DMS153 treated with DMSO at 0.1 percent for 48 hours (cell line): ENCODE results near the gene BMERB1.

ENCODE experiments used
- DNase-seq: peaks from one replicate; lab custom pipeline; 2025; ENCODE audit not compliant: unreplicated experiment; lab: John Stamatoyannopoulos, UW

BMERB1 gene

DNA sequence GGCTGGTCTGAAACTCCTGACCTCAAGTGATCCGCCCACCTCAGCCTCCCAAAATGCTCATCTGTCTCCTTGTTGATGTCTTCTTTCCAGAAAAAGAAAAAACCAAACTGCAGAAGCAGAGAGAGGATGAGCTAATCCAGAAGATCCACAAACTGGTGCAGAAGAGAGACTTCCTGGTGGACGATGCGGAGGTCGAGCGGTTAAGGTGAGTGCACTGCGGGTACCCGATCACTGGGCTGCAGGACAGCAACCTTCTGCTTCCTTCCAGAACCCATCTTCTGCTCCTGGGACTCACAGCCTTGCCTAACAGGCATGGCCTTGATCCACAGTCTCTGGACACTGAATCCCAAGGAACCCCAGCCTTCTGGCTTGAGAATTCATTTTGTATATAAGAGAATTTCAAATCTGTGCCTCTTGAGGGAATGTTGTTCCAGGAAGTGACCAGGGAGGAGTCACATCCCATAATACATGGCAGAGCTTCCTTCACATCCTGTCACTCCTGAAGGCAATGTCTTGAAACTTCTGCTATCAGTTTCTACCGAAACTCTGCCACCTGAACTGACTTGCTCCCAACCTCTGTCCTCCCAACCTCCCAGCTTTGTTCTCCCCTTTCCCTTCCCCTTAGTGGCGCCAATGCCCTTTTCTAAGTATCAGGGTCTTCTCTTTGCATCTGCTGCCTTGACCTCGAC lies 146.9 kb downstream of the BMERB1 start:
- DNase-seq, result no peak

GRCh38 chr16:15583526-15583925 lies 149.1 kb downstream of the BMERB1 start:
- DNase-seq, result no peak

DNA sequence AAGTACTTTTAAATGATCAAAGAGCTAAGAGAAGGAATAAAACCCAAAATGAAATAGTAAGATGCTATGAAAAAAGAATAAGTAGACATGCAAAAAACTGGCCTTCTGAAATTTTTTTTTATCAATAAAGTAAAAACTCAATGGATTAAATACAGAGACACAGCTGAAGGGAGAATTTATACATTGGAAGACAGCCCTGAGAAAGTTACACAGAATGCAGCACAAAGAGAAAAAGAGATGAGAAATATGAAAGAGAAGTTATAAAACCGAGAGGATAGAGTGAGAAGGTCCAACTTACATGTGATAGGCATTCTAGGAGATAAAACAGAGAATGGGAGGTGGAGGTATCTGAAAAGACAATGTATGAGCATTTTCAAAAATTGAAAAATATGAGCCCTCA lies 151.6 kb downstream of the BMERB1 start:
- no peak for DNase-seq

DNA sequence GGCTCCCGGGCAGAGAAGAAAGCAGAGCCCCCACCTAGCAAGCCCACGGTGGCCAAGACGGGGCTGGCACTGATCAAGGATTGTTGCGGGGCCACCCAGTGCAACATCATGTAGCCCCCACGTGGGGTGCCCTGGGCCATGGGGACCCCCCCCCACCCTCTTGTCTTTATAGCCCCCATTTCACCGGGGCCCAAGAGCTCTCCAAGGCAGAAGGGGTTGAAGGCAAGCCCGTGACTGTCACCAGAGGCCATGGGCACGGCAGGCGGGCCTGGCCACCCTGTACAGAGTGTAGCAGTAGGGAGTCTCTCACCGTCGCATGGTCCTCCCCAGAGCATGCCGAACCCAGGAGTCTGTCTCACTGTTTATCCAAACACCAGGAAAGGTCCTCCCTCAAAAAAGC lies 152.3 kb downstream of the BMERB1 start:
- no peak for DNase-seq

- DNase-seq, result peak; percentile 33
These were observed 152.9 kb downstream of the BMERB1 start for GRCh38 chr16:15587152-15587825.

GRCh38 chr16:15592324-15592723 lies 157.9 kb downstream of the BMERB1 start:
- DNase-seq, result no peak

DNA sequence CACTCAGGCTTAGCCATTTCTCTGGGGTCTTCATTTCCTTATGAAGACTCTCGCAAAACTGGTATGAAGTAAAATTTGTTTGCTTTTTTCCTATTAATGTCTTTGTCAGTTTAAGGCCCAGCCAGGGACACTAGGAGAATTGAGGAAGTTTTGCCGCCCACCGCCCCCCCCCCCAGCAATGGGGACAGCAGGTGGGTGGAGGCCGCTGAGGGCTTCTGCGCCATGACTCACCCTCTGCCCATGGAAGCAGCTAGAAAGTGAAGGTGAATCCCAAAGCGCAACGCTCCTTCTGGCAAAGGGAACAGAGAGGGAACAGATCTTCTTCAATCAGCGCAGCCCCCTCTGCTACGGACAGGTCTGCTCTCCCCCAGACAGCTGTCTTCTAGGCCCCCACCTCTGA lies 158.8 kb downstream of the BMERB1 start:
- no peak for DNase-seq

DNA sequence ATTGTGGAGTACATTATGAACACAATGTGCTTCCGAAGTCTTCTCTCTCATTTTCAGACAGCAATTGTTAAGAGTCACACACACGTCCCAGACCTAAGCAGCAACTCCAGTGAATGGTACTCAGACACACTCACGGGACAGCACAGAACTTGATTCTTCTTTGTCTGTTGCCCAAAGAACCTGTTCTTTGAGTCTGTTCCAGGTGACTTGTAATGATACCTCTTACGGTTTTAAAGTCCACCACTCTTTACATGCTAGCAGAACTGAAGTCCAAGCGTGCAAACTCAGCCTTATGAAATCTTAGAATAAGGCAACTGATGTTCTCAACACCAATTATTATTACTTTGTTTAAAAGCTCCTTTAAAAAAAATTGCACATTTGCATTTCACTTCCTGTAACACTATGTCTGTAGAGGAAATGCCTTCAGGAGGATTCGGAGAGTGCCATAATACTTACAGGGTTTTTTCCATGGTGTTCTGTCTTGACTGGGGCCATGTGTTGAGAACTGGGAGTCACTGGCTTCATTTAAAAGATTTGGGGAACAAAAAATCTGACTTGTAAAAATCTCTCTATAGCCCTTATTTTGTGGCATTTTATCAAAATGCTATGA lies 160.4 kb downstream of the BMERB1 start:
- DNase-seq, result no peak

DNA sequence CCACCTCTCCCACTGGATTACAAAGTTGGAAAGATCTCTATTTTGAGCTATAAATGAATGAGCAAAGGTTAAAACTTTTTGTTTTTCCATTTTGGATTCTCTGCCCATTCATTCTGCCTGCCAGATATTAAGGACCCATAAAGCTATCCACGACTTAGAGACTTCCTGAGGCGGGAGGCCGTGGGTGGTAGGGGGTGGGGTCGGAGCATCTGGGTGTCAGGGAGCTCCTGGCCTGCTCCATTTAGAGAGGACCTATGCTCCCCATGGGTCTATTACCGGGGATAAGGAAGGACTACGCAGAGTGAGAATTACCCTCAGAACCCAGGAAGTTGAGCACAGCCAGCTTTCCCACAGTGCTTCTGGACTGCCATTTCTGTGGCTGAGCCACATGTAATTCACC lies 162.7 kb downstream of the BMERB1 start:
- DNase-seq, result no peak

GRCh38 chr16:15597822-15598647 lies 163.6 kb downstream of the BMERB1 start:
- DNase-seq, result no peak

DNA sequence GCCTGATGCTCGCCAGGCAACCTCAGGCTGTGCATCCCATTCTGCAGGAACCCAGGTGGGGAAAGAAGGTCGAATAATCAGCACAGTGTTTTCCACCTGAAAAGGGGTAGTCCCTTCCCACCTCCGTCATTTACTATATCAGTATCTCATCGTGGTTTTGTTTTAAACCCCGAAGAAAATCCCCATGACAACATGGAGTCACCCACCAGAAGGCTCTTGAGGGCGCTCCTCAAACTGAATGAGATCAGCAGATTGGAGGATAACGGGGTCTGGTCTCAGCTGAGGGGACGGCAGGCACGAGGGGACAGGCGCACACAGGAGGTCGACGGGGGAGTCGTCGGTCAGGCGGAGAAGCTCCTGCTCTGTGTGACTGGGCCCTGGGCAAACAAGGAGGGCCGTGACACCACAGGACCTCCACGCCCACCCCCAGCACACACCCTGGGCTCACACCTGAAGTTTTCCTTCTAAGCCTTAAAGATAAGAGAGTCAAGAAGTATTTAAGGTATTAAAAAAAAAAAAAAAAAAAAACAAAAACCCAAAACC lies 164.3 kb downstream of the BMERB1 start:
- no peak for DNase-seq

DNA sequence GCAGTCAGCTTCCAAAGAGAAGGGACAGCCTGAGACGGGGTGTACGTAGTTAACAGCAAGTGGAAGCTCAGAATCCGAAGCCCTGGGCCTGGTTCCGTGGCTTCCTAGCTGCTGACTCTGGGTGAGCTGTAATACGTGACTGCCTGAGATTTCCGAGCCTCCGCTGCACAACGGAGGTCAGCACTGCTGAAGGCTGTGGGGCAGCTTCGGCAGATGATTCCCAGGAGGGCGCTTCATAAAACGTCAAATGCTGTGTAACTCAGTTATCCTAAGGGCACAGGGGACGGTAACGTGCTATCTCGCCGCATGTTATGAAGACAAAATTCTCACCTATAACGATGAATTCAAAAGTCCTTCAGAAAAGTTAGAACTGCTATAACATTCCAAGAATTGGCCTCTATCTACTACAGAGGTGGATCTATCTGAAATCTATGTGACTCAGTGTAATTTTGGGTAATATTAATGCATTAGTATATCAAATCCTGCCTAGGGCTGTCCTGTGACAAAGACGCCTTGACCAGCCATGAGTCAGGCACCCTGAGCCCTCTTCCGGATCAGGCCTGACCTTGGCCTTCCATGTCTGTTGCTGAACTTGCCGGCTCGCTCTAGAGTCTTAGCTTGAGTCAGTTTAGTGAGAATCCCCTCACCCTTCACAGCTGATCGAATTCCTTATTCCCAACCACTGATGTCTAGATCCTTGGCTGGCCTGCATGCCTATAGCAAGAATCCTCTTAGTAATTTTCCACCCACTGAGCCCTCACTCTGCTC lies 165.1 kb downstream of the BMERB1 start:
- DNase-seq, result no peak

- DNase-seq, result no peak
These were observed 167.0 kb downstream of the BMERB1 start for GRCh38 chr16:15601212-15601879.

- DNase-seq, result no peak
These were observed 168.1 kb downstream of the BMERB1 start for GRCh38 chr16:15602285-15603044.

GRCh38 chr16:15604460-15605440 lies 170.4 kb downstream of the BMERB1 start:
- DNase-seq, result no peak

- peak; percentile 57 for DNase-seq
These were observed 171.6 kb downstream of the BMERB1 start for GRCh38 chr16:15605839-15606517.

DNA sequence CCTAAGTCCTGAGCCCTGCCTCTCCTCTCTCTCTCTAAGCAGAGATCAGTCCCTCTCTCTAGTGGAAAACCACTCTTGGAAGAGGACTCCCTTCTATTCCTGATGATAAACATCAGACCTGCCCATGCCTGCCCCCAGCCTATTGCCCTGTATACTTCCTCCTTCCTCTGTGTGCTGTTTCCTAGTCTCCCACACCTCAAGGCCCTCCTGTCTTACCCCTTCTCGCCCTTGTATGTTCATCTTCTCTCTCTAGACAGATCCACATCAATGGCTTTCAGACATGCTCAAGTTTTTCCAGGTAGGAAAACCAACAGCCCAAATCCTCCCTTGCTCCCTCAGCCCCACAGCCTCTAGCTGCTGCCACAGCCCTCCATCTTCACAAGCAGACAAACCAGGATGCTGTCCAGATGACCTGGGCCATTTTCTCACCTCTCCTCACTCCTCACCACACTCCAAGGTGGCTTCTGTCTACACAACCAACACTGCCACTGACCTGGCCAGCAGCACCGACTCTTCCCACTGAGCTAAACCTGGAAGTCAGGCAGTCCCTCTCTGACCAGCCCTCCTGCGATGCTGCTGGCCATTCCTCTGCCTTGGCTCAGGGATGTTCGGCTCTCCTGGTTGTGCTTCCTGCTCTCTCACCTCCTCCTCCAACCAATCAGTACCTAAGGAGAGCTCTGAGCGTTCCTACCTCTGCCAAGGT lies 172.3 kb downstream of the BMERB1 start:
- no peak for DNase-seq
